ENCODE data around the gene NFIA. TPM values are rescaled to one million over a fixed set of nuclear protein-coding genes. Genes with fewer than 3 reads are reported as not detected.

NFIA gene
- total and polyA plus RNA-seq, 10 of the 15 experiments (the other 5 are each of a cell fraction or from before 2014, with no cell fraction given), result 0.10 to 0.16 TPM; not detected in 8

DNA sequence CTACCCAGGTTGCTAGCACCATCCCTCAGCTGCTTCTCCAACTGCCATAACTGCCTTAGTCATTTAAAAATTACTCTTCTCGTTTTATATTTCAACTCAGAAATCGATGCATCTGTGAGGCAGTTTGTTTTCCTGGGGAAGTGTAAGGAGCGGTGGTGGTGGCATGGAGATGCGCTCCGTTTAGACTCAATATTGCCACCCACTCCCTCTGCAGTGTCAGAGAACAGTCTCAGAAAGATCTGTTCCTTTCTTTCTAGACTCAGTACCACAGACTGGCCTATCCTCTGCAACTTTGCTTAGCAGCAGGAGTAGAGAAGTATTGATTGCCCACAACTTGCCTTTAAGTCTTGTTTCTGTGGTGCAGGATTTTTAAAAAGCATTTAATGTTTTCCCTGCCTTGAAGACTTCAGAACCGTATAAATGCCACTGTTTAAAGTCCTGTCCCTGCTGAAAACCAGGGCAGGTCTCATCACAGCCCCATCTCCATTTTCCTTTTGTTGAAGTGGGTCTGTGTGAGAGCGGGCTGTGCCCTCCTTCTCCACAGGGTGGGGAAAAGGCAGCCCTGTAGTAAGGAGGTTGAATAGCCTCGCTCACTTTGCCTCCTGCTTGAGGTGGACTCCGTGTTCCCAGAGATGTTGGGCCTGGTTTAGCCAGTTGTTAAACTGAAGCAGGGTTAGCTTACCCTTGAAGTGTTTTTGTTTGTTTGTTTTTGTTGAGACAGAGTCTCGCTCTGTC lies 105.2 kb downstream of the NFIA start:
- no peak overlapping the region for H3K4me3 ChIP-seq
- H3K9me3 ChIP-seq (replicated peaks; ENCODE audit: control insufficient read depth, insufficient read depth, low read length), result no peaks in the 10 kb centered on the region
- intact Hi-C loops (cut with micrococcal nuclease; ENCODE audit: unreplicated experiment), result no loop called here
- no peaks in the 10 kb centered on the region; the same call in 1 of the 2 replicates for H3K4me1 ChIP-seq (ENCODE audit: control insufficient read depth, insufficient read depth, low read length)
- POLR2A ChIA-PET, result no interaction called here
- H4K20me1 ChIP-seq (ENCODE audit: control insufficient read depth, insufficient read depth), result no peaks in the 10 kb centered on the region
- H3K27ac ChIP-seq (ENCODE audit: control insufficient read depth, insufficient read depth), result no peak overlapping the region
- H3K79me2 ChIP-seq (ENCODE audit: control insufficient read depth, insufficient read depth, low read length), result no peaks in the 10 kb centered on the region
- RAD21 ChIA-PET (ENCODE audit: unreplicated experiment), result no interaction called here
- H2AFZ ChIP-seq (ENCODE audit: control insufficient read depth, low read depth, low read length), result no peak overlapping the region
- H3K9ac ChIP-seq (ENCODE audit: control insufficient read depth, insufficient read depth, low read length), result no peak overlapping the region
- DNase-seq (ENCODE audit: low read depth, low spot score) (no peak), FAIRE-seq (no peak), ATAC-seq (no peak)
- BruUV-seq (replicated peaks), result no TSS peak
- in situ Hi-C loops (cut with MboI), result no loop called here
- H3K36me3 ChIP-seq (ENCODE audit: control insufficient read depth in 2 of 2, insufficient read depth in 2 of 2, low read length in 1 of 2), result no peaks in the 10 kb centered on the region
- CTCF ChIA-PET, result no interaction called here
- SMC1A ChIA-PET (ENCODE audit: uncharacterized antibody, unreplicated experiment), result no interaction called here
- no peak overlapping the region for H3K4me2 ChIP-seq (ENCODE audit: control insufficient read depth, insufficient read depth)
- 34% methylated on average over 10 of the region's 10 CpGs for WGBS (ENCODE audit: insufficient coverage, insufficient replicate concordance, low lambda C conversion rate, missing lambda C conversion rate)
- H3K27me3 ChIP-seq (replicated peaks in 1 of 2; ENCODE audit: control insufficient read depth in 2 of 2, insufficient read depth in 2 of 2, low read length in 1 of 2), result 0 out of 4 replicates have a peak, but pooled peaks cover 0 to 3% of the 10 kb centered on the region in 2 experiments
- TF ChIP-seq, protein P1, sequence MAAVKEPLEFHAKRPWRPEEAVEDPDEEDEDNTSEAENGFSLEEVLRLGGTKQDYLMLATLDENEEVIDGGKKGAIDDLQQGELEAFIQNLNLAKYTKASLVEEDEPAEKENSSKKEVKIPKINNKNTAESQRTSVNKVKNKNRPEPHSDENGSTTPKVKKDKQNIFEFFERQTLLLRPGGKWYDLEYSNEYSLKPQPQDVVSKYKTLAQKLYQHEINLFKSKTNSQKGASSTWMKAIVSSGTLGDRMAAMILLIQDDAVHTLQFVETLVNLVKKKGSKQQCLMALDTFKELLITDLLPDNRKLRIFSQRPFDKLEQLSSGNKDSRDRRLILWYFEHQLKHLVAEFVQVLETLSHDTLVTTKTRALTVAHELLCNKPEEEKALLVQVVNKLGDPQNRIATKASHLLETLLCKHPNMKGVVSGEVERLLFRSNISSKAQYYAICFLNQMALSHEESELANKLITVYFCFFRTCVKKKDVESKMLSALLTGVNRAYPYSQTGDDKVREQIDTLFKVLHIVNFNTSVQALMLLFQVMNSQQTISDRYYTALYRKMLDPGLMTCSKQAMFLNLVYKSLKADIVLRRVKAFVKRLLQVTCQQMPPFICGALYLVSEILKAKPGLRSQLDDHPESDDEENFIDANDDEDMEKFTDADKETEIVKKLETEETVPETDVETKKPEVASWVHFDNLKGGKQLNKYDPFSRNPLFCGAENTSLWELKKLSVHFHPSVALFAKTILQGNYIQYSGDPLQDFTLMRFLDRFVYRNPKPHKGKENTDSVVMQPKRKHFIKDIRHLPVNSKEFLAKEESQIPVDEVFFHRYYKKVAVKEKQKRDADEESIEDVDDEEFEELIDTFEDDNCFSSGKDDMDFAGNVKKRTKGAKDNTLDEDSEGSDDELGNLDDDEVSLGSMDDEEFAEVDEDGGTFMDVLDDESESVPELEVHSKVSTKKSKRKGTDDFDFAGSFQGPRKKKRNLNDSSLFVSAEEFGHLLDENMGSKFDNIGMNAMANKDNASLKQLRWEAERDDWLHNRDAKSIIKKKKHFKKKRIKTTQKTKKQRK (IDR thresholded peaks at IDR 0.05; ENCODE audit: low read depth, low read length), result no peak
- no peak for TF ChIP-seq TCF7 (IDR thresholded peaks at IDR 0.05; ENCODE audit: borderline replicate concordance)
- no peak for TF ChIP-seq JUNB (IDR thresholded peaks at IDR 0.05)
- TF ChIP-seq ZSCAN29 (IDR thresholded peaks at IDR 0.05), result no peak
- TF ChIP-seq, protein P2, sequence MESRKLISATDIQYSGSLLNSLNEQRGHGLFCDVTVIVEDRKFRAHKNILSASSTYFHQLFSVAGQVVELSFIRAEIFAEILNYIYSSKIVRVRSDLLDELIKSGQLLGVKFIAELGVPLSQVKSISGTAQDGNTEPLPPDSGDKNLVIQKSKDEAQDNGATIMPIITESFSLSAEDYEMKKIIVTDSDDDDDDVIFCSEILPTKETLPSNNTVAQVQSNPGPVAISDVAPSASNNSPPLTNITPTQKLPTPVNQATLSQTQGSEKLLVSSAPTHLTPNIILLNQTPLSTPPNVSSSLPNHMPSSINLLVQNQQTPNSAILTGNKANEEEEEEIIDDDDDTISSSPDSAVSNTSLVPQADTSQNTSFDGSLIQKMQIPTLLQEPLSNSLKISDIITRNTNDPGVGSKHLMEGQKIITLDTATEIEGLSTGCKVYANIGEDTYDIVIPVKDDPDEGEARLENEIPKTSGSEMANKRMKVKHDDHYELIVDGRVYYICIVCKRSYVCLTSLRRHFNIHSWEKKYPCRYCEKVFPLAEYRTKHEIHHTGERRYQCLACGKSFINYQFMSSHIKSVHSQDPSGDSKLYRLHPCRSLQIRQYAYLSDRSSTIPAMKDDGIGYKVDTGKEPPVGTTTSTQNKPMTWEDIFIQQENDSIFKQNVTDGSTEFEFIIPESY (IDR thresholded peaks at IDR 0.05), result no peak

Data from GM12878 (cell line).